HG03439 (cell line): ENCODE measurements around the gene ACTR3.
A peak's percentile ranks its signal among the peaks of the same experiment; 100 is the strongest.

Experiments
- ATAC-seq: cut with Tn5 transposase; IDR thresholded peaks from one replicate; pipeline ENCODE4 v1.9.1; 2021; ENCODE audit warnings: mild to moderate bottlenecking, moderate library complexity; ENCODE audit not compliant: unreplicated experiment

Gene ACTR3

GRCh38 chr2:113963965-113964364, 74.1 kb downstream of the ACTR3 start:
- no peak for ATAC-seq

GRCh38 chr2:113964436-113964835, 74.5 kb downstream of the ACTR3 start:
- ATAC-seq = no peak

GRCh38 chr2:113965228-113965627, 75.3 kb downstream of the ACTR3 start:
- ATAC-seq = no peak

- ATAC-seq = peak; percentile 74
Observed at GRCh38 chr2:113965644-113966043, 75.8 kb downstream of the ACTR3 start.

GRCh38 chr2:113966171-113966570, 76.3 kb downstream of the ACTR3 start:
- ATAC-seq = no peak

- no peak for ATAC-seq
Observed at GRCh38 chr2:113966832-113967231, 76.9 kb downstream of the ACTR3 start.

GRCh38 chr2:113967272-113967671, 77.4 kb downstream of the ACTR3 start:
- no peak for ATAC-seq

- ATAC-seq = no peak
Observed at GRCh38 chr2:113972766-113973165, 82.9 kb downstream of the ACTR3 start.

GRCh38 chr2:113973810-113974209, 83.9 kb downstream of the ACTR3 start:
- ATAC-seq = no peak

- ATAC-seq = no peak
Observed at GRCh38 chr2:113974727-113975126, 84.8 kb downstream of the ACTR3 start.

GRCh38 chr2:113976277-113976928, 86.5 kb downstream of the ACTR3 start:
- no peak for ATAC-seq

- no peak for ATAC-seq
Observed at GRCh38 chr2:113977060-113977659, 87.3 kb downstream of the ACTR3 start.

- ATAC-seq = no peak
Observed at GRCh38 chr2:113977660-113978523, 88.0 kb downstream of the ACTR3 start.

- ATAC-seq = no peak
Observed at GRCh38 chr2:113978524-113979190, 88.8 kb downstream of the ACTR3 start.

- ATAC-seq = no peak
Observed at GRCh38 chr2:113979191-113980128, 89.6 kb downstream of the ACTR3 start.

GRCh38 chr2:113980946-113981345, 91.1 kb downstream of the ACTR3 start:
- no peak for ATAC-seq

- no peak for ATAC-seq
Observed at GRCh38 chr2:113981404-113982134, 91.7 kb downstream of the ACTR3 start.

GRCh38 chr2:113985554-113986397, 95.9 kb downstream of the ACTR3 start:
- no peak for ATAC-seq
